Sigmoid colon (tissue), 4 donors: Measurements from ENCODE around the gene SLC25A44.

Experiments used
- CTCF ChIP-seq, 4 experiments: fragments of 450-650 bp in 3 of 4; fragments of 200-600 bp in 1 of 4; IDR thresholded peaks; one replicate each; pipeline ENCODE4 v1.5.1; 2016 to 2019; ENCODE audit warnings: antibody characterized with exemption in 4 of 4, mild to moderate bottlenecking in 3 of 4, moderate library complexity in 2 of 4
- POLR2A ChIP-seq, 2 donors: fragments of 450-650 bp; IDR thresholded peaks; one replicate each; pipeline ENCODE4 v1.6.1; 2016; ENCODE audit warnings: antibody characterized with exemption in 2 of 2, mild to moderate bottlenecking in 2 of 2, moderate library complexity in 2 of 2
- POLR2AphosphoS5 ChIP-seq, 4 donors: sonication (generic); formaldehyde crosslinking; IDR thresholded peaks; one replicate each; pipeline ENCODE4 v1.6.1; 2017; ENCODE audit warnings: antibody characterized with exemption in 4 of 4

DNA sequence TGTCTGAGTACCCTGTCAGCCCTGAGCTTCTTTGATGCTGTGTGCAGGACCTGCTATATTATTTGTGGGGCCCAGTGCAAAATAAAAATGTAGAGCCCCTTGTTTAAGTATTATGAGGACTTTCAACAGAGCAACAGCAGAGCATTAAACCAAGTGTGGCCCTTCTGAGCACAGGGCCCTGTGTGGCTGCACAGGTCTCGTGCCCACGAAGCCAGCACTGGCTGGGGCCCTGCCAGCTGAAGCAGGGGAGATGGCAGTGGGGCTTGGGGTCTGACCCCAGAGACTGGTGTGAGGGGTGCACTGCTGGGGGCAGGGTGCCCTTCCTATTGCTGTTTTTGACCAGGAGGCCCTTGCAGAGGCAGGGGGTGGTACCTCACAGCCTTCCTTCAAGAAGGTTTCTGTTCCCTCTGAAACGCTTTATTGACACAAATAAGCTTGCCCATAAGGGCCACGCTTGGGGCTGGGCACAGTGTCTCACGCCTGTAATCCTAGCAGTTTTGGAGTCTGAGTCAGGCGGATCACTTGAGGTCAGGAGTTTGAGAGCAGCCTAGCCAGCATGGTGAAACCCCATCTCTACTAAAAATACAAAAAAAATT lies 42.7 kb upstream of the SLC25A44 start:
- TF ChIP-seq CTCF (IDR thresholded peaks at IDR 0.05) (no peak), POLR2A (IDR thresholded peaks at IDR 0.05) (no peak), POLR2AphosphoS5 (IDR thresholded peaks at IDR 0.05) (no peak)
